Measurements from ENCODE around the gene MBD3.

Gene MBD3

DNA sequence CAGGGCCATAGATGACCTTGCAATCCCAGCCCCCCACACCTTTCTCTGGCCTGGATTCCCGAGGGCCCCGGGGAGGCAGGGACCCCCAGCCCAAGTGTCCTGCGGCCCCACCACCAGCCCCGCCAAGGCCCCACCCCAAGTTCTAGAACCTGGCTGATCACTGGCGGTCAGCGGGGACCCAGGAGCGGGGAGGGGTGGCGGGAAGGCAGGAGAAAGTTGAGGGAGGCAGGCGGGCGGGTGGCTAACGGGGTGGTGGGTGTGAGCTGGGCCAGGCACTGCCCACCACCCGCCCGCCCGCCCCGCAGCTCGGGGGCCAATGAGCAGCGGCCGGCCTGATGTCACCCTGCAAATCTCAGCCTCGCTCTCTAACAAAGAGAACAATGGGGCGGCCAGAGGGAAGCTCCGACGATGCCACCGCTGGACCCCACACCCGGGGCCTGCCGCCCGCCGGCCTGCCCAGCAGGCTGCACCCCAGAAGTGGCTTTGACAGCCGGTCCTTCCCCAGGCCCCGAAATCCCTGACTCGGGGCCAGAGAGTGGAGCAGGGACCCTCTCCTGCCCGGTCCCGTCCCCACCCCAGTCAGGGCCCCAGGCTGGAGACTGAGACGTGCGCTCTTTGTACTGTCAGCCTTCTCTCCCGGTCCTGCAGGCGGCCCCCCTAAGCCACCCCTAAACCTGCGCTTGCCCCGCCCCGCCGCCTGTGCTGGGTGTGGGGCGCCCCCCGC, 26.1 kb downstream of the MBD3 start:
- H3K27me3 ChIP-seq = no peaks in the 10 kb centered on the region
- H3K4me1 ChIP-seq = no peaks in the 10 kb centered on the region
- peaks cover 36% of the 10 kb centered on the region for H3K36me3 ChIP-seq
- TF ChIP-seq, protein P1, sequence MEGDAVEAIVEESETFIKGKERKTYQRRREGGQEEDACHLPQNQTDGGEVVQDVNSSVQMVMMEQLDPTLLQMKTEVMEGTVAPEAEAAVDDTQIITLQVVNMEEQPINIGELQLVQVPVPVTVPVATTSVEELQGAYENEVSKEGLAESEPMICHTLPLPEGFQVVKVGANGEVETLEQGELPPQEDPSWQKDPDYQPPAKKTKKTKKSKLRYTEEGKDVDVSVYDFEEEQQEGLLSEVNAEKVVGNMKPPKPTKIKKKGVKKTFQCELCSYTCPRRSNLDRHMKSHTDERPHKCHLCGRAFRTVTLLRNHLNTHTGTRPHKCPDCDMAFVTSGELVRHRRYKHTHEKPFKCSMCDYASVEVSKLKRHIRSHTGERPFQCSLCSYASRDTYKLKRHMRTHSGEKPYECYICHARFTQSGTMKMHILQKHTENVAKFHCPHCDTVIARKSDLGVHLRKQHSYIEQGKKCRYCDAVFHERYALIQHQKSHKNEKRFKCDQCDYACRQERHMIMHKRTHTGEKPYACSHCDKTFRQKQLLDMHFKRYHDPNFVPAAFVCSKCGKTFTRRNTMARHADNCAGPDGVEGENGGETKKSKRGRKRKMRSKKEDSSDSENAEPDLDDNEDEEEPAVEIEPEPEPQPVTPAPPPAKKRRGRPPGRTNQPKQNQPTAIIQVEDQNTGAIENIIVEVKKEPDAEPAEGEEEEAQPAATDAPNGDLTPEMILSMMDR (IDR thresholded peaks at IDR 0.05; ENCODE audit: low read depth, low read length) = no peak
- peak overlapping the region; percentile 83 for H3K4me3 ChIP-seq (ENCODE audit: low read depth, low read length)
- peaks cover 7% of the 10 kb centered on the region for H3K9me3 ChIP-seq
- peak; percentile 86 for DNase-seq

- Histone ChIP-seq H3K27me3 (no peaks in the 10 kb centered on the region), H3K4me3 (ENCODE audit: low read depth, low read length) (no peak overlapping the region), H3K36me3 (peaks cover 50% of the 10 kb centered on the region), H3K9me3 (no peaks in the 10 kb centered on the region), H3K4me1 (no peaks in the 10 kb centered on the region)
- no peak for DNase-seq
- TF ChIP-seq, protein P1 (IDR thresholded peaks at IDR 0.05; ENCODE audit: low read depth, low read length) = no peak
Observed at GRCh38 chr19:1563251-1563650, 29.4 kb downstream of the MBD3 start.

GRCh38 chr19:1561236-1561842, 31.3 kb downstream of the MBD3 start:
- Histone ChIP-seq H3K4me1 (no peaks in the 10 kb centered on the region), H3K27me3 (no peaks in the 10 kb centered on the region), H3K9me3 (no peaks in the 10 kb centered on the region), H3K36me3 (peaks cover 50% of the 10 kb centered on the region), H3K4me3 (ENCODE audit: low read depth, low read length) (no peak overlapping the region)
- TF ChIP-seq, protein P1 (IDR thresholded peaks at IDR 0.05; ENCODE audit: low read depth, low read length) = no peak
- no peak for DNase-seq

- Histone ChIP-seq H3K9me3 (no peaks in the 10 kb centered on the region), H3K27me3 (no peaks in the 10 kb centered on the region), H3K4me1 (no peaks in the 10 kb centered on the region), H3K36me3 (peaks cover 45% of the 10 kb centered on the region), H3K4me3 (ENCODE audit: low read depth, low read length) (no peak overlapping the region)
- no peak for DNase-seq
- TF ChIP-seq, protein P1 (IDR thresholded peaks at IDR 0.05; ENCODE audit: low read depth, low read length) = no peak
Observed at GRCh38 chr19:1560286-1560882, 32.3 kb downstream of the MBD3 start.

DNA sequence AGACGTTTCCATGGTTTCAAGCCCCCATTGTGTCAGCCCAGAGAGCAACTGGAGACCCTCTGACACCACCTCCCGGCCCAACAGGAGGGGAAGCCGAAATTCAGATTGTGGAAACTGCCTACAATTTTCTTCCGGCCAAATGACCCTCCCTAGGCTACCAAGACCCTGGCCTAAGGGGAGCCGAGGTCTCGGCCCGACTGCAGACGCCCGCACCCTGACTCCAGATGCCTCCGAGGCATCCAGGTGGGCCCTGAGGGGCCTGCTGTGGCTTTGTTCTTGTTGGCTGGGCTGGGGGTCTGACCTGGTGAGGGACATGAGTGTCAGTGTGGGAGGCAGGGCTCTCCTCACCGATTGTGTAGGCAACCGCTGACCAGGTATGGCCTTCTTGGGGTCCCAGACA, 34.1 kb downstream of the MBD3 start:
- no peak overlapping the region for H3K4me3 ChIP-seq (ENCODE audit: low read depth, low read length)
- TF ChIP-seq, protein P1 (IDR thresholded peaks at IDR 0.05; ENCODE audit: low read depth, low read length) = no peak
- DNase-seq = no peak
- no peaks in the 10 kb centered on the region for H3K4me1 ChIP-seq
- peaks cover 41% of the 10 kb centered on the region for H3K36me3 ChIP-seq
- H3K27me3 ChIP-seq = no peaks in the 10 kb centered on the region
- no peaks in the 10 kb centered on the region for H3K9me3 ChIP-seq

Data from BE2C (cell line).